Fibroblast of pulmonary artery (primary cell): Measurements from ENCODE around the gene TRPT1.
A peak's percentile ranks its signal among the peaks of the same experiment; 100 is the strongest.

ENCODE experiments used
- DNase-seq: peaks from one replicate; pipeline ENCODE4 v3.0.0-alpha.2; 2010; ENCODE audit warnings: low read depth
- H3K4me3 ChIP-seq: replicated peaks from 2 replicates; pipeline ENCODE4 v1.5.1; 2011; ENCODE audit warnings: low read depth, mild to moderate bottlenecking, control low read depth, low read length, moderate library complexity
- CTCF ChIP-seq: IDR thresholded peaks from 2 replicates; pipeline ENCODE4 v1.5.1; 2011; ENCODE audit warnings: mild to moderate bottlenecking, control low read depth, low read length, inconsistent platforms; ENCODE audit errors: missing control alignments

Gene TRPT1

DNA sequence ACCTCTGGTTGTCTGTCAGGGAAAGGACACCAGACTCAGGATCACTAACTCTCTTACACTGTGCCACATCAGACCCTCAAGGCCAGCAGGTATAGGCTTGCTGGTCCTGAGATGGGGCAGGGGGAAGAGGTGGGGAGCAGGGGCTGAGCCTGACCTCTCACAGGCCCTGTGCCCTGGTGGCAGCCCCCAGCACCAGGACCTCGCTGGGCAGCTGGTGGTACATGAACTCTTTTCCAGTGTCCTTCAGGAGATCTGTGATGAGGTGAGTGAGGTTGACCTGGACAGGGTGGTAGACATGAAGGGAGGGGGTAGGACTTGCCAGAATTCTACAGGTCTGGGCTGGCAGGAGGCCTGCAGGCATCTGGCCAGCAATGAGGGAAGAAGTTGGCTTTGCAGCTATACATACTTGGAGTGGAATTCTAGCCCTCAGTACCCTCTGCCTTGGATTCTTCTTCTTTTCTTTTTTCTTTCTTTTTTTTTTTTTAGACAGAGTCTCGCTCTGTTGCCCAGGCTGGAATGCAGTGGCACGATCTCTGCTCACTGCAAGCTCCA, 1.5 kb upstream of the TRPT1 start:
- H3K4me3 ChIP-seq, result peak overlapping the region; percentile 79
- TF ChIP-seq CTCF, result no peak
- DNase-seq, result no peak

DNA sequence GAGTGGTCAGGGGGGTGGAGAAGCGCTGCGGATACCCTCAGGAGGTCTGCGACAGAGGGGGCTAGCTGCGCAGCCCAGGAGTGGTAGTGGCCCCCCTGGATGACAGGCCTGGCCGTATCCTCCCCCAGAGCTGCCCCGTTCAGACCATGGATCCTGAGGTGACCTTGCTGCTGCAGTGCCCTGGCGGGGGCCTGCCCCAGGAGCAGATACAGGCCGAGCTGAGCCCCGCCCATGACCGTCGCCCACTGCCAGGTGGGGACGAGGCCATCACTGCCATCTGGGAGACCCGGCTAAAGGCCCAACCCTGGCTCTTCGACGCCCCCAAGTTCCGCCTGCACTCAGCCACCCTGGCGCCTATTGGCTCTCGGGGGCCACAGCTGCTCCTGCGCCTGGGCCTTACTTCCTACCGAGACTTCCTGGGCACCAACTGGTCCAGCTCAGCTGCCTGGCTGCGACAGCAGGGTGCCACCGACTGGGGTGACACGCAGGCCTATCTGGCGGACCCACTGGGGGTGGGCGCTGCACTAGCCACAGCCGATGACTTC, 593 bp upstream of the TRPT1 start:
- H3K4me3 ChIP-seq, result peak overlapping the region; percentile 79
- no peak for DNase-seq
- TF ChIP-seq CTCF, result no peak

- H3K4me3 ChIP-seq, result peak overlapping the region; percentile 79
- TF ChIP-seq CTCF, result no peak
- DNase-seq, result no peak
Observed at GRCh38 chr11:64224891-64225607, 937 bp downstream of the TRPT1 start.

GRCh38 chr11:64224151-64224890, 1.7 kb downstream of the TRPT1 start:
- DNase-seq, result no peak
- no peak overlapping the region for H3K4me3 ChIP-seq
- TF ChIP-seq CTCF, result no peak

- no peak for DNase-seq
- TF ChIP-seq CTCF, result no peak
Observed at GRCh38 chr11:64223001-64223651, 2.9 kb downstream of the TRPT1 start.

DNA sequence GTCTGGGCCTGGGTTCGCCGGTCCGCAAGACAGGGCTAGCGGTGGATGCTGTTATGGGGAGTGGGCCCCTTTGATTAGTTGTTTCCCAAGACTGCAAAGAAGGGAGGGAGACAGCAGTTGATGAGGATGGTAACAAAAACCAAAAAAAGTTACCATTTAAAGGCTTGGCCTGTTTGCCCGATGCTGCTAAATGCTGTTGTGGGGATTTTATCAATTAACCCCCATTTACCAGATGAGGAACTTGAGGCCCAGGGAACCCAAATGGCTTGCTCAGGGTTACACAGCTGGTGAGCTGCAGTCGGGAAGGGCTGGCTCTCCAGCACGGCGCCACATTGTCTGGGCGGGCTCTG, 3.4 kb downstream of the TRPT1 start:
- no peak for DNase-seq
- TF ChIP-seq CTCF, result no peak
- H3K4me3 ChIP-seq, result no peak overlapping the region

More at GRCh38 chr11:64223001-64223651, 2.9 kb downstream of the TRPT1 start:
- no peak overlapping the region for H3K4me3 ChIP-seq
